ENCODE data around the gene PIM1.
A peak's percentile ranks its signal among the peaks of the same experiment; 100 is the strongest.
"Not testable (repeated sequence)": the region's sequence is repeated elsewhere in the genome, so short reads cannot be mapped to it uniquely, and the experiment has no call there.

Gene PIM1

DNA sequence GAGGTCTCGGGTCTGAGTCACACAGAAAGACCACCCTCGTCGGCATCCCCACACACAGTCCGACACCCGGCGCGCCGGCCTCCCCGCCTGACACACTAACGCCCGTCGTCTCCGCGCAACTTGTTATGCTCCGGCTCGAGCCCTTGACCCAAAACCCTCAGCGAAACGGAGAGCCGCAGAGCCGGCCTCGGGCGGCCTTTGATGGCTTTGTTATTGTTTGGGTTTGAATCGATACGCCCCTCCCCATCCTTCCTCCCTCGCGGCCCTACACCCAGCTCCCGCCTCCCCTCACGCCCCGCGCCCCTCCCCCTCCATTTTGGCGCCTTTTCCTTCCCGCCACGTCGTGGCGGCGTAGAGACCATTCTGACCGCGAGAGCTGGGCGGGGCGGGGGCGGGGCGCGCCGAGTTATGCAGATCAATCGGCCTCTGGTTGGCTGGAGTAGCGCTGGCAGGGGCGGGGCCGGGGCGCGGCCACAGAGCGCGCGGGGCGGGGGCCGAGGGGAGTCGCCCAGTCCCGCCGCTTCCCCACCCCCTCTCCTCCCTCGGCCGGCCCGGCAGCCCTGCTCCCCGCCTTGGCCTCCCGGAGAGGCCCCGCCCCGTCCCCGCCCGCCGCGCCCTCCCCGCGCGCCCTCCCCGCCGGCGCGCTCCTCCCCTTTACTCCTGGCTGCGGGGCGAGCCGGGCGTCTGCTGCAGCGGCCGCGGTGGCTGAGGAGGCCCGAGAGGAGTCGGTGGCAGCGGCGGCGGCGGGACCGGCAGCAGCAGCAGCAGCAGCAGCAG is at the start of gene PIM1:
PIM1 (plus strand) TSS at position 657 of the 777 bp plus-strand sequence. CDS start 424 bp downstream, outside the sequence.
- peak; percentile 91 for DNase-seq

DNA sequence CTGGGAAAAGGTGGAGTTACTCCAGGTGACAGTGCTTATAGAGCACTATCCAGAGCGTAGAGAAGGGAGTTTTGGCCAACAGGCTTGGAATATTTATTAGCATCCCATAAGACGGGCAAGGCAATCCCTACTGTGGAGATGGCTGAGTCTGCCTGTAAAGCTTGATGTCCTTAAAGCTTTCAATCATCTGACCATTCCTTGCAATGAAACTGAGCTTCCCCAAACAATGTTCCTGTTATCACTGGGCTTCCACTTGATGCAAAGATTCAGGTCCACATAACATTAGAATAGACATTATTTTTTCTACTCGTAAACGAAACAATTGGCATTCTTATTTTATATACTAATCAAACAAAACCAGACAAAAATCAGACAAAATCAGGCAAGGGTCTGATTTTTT is 48.4 kb upstream of the PIM1 start:
- DNase-seq = no peak

DNA sequence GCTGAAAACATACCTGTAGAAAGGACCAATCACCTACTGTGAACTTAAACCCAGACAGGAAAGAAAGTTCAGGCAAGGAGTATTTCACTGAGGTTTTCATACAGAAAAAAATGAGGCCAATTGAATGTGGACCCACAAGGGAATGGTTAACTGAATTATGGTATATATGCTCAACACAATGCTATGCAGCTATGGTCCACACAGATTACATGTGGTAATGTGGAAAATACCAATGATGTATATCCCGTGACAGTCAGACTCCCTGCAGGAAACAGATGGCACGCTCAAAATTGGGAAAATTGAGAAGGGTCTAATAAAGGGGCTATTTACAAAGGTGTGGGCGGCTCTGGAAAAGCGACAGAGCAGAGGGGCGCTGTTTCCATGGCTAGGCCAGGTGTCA is 47.1 kb upstream of the PIM1 start:
- DNase-seq = no peak

DNA sequence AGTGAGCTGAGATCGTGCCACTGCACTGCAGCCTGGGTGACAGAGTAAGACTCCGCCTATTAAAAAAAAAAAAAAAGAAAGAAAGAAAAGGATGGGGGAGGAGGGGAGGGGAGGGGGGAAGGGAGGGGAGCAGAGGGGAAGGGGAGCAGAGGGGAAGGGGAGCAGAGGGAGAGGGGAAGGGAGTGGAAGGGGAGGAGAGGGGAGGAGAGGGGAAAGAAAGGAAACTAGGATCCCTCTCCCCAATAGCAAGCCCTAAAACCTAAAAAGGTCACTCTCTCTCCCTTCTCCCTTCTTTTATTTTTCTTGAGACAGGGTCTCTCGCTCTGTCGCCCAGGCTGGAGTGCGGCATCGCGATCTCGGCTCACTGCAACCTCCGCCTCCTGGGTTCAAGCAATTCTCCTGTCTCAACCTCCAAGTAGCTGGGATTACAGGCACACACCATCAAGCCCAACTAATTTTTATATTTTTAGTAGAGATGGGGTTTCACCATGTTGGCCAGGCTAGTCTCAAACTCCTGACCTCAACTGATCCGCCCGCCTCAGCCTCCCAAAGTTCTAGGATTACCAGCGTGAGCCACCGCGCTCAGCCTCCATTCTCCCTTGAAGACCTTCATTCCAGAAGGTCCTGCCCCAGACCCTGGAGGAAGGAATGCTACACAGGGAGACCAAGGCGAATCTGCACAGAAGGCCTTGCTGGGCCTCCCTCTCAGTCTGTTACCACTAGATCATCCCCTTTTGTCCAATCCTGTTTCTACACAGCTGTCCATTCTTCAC is 45.8 kb upstream of the PIM1 start:
- no peak for DNase-seq

DNA sequence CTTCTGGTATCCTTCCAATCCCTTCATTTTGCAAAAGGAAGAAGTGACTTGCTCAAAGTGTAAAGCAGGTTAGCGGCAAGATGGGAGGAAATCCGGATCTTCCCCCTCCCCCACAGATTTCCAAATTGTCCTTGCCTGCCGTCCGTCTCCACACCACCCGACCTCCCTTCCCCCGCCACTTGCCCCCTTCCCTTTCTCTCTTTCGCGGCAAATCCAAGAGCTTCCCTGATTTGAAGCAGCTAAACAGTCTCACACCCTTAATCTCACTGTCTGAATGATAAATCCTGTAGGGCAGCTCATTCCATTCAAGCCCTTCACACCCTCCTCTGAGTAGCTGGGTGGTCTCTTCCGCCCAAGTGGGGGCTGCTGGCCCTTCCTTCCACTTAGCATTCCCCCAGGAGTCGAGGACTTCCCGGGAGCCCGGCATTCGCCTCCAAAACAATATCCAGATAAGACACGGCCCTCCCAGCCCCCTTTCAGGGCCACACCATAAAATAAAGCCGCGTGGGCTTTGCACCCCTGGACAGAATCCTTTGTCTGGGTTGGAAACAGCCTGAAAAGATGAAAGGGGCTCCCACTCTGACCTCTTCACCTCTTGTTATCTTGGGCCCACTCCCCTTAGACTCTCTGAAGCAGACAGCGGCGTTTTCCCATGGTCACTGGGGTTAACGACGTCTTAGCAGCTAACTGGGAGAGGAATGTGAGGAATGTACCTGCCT is 44.0 kb upstream of the PIM1 start:
- no peak for DNase-seq

DNA sequence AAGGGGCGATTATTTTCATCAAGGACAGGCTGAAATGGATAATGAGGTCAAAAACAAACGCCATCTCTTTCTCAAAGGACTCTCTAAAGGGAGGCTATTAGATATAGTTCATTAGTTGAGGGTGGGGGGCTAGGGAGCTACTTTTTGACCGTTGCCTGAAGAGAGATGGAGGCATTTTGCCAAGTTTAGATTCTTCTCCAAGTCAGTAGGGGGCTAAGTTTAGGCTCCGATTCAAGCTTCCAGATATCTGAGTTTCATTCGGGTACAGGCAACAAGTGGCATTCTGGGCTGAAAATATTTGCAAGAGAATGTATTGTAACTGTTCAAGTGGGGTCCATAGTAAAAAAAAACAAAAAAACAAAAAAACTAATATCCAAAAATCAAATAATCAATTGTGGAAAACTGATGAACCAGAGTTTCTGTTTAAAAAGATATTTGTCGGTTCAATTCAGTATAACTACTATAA is 43.4 kb upstream of the PIM1 start:
- no peak for DNase-seq

DNA sequence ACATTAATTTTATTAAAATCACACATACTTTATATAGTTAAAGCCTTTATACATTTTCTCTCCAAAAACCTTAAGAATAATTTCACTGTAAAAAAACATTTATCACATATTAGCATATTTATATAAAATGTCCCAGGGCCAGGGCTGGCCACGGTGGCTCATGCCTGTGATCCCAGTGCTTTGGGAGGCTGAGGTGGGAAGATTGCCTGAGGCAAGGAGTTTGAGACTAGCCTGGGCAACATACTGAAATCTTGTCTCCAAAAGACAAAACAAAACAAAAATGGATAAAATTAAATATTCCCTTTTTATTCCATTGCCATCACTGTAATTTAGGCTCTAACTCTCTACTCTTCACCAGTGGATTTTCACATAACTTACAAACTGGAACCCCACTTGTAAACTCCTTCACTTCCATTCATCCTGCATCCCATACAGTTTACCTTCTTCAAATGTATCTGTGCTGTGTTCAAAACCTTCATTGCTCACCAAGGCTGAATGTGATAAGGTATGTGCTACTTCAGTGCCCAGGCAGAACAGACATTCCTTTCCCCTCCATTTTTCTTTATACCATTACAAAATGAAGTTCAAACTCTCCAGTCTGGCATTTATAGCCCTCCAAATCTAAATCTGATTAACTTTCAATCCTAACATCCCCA is 42.9 kb upstream of the PIM1 start:
- no peak for DNase-seq

DNA sequence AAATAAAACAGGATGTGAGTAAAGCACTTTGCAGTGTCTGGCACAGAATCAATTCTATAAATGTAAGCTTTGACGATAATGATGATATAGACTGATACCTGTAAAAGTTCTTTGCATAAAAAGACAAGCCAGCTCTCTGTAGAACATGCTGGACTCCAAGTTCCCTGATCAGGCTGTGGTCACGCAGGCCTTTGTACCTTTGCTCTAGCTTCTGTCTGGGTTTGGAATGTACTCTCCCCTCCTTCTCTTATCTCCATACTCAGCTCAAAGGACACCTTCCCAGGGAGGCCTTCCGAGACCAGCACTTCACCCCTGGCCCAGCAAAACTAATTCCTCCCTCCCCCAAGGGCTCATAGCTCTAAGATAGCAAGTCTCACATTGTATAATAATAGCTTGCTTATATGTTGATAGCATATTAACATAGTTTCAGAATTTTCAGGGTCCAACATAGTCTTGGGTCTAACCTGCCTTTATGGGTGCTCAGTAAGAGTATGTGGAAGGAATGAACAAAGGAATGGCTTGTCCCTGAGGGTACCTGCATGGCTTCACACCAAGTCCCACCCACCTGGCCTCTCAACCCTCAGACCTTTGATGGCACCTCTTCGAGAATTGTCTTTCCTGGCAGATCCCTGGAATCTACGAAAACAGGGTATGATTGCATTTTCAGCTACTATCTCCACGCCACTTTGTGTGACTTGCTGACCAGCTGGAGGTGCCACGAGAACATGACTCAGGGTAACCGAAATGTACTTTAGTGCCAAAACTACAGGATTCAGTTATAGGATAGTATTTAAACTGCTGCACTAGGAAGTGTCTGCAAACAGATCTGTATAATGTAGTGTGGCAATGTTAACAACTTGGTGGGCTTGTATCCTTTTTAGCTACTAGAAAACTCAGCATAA is 41.7 kb upstream of the PIM1 start:
- peak; percentile 12 for DNase-seq

DNA sequence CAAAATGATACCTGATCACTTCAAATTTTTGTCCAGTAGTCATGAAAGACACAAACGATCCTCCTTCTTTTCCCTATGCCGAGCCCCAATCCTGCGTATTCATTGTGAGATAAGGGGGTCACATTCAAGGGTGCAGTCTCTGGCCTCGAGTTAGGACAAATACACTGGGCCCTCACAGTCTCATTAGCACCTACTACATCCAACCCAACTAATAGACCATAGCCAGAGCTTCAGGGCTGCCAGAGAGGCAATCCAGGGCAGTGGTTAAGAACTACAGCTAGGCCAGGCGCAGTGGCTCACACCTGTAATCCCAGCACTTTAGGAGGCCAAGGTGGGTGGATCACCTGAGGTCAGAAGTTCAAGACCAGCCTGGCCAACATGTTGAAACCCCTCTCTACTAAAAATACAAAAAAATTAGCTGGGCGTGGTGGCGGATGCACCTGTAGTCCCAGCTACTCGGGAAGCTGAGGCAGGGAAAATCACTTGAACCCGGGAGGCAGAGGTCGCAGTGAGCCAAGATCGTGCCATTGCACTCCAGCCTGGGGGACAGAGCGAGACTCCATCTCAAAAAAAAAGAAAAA is 41.0 kb upstream of the PIM1 start:
- DNase-seq = not testable (repeated sequence)

DNA sequence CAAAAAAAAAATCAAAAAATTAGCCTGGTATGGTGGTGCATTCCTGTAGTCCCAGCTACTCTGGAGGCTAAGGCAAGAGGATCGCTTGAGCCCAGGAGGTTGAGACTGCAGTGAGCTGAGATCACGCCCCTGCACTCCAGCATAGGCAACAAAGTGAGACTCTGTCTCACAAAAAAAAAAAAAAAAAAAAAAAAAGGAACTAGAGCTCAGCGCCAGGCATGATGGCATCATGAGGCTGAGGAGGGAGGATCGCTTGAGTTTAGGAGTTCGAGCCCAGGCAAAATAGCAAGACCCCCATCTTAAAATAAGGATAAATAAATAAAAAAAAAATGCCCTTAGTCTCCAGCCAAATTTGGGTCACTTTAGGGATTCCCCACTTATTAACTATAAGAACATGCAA is 40.4 kb upstream of the PIM1 start:
- no peak for DNase-seq

DNA sequence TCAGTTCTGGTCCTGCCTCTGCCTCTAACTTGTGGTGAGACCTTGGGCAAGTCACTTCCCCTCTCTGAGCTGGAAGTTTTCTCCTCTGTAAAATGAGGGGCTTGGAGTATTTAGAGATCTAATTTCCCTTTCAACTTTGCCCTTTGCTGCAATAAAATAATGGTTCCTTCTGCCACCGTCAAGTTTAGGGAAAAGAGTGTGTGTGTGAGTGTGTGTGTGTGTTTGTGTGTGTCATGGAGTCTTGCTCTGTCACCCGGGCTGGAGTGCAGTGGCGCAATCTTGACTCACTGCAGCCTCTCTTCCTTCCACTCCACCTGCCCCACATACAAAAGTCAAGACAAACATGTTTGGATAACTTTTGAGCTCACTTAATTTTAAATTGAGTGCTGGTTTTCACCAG is 39.2 kb upstream of the PIM1 start:
- DNase-seq = peak; percentile 83

DNA sequence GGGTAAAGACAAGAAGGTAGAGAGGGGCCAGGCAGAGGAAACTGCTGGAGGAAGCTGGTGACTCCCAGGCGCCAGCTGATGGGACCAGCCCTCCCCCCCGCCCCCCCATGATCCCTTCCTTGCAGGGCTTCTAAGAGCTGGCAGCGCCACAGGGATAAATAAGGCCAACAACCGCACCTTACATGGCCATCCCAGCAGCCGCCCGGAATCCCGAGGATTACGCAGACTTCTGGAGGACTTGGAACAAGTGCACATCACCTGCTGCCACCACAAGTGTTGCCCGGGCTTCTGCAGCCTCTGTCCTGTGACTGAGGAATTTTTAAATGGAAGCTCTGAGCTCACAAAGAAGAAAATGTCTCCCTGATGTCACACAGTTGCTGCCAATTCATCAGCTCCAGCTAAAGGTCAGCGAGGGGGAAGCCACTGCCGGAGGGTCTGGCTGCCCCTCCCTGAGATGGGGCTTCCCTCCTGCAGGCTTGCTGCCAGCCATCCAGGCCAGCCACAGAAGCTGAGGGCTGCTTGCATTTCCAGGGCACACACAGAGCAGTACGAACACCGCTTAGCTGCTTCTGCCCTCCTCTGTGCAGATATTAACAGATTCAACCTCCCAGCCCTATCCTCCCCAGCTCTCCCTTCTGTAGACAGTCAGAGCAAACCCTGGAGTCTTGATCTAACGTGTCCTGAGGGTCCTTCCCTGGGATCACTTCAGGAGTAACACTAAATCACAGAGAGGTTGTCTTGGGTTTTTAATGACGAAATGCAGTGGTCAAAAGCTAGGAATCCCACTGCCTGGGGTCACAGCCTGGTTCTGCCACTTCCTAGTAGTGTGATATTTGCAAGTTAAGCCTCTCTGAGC is 38.6 kb upstream of the PIM1 start:
- peak; percentile 15 for DNase-seq

DNA sequence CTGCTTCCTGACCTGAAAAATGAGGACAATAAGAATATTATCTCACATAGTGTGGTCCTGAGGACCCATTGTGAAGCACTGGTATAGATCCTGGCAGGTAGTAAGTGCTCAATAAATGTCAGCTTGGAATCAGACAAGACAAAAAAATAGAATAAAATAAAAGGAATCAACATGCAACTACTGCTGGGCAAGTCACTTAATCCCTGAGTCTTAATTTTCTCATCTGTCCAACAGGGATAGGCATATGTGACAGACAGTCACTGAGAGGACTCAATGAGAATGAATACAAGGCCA is 38.0 kb upstream of the PIM1 start:
- no peak for DNase-seq

DNA sequence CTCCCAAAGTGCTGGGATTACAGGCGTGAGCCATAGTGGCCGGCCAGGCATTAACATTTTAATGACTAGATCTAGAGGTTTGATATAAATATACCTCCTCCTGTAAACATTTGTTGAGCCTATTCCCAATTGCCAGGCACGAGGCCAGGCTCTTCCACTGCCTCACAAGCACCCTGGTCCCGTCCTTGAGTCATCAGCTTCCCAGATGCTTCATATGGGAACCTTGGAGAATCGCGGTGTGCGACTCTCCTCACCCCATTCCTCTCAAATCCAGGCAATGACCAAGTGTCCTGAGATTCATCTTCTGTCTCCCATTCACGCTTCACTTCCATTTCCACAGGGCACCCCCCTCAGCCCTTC is 35.9 kb upstream of the PIM1 start:
- DNase-seq = no peak

DNA sequence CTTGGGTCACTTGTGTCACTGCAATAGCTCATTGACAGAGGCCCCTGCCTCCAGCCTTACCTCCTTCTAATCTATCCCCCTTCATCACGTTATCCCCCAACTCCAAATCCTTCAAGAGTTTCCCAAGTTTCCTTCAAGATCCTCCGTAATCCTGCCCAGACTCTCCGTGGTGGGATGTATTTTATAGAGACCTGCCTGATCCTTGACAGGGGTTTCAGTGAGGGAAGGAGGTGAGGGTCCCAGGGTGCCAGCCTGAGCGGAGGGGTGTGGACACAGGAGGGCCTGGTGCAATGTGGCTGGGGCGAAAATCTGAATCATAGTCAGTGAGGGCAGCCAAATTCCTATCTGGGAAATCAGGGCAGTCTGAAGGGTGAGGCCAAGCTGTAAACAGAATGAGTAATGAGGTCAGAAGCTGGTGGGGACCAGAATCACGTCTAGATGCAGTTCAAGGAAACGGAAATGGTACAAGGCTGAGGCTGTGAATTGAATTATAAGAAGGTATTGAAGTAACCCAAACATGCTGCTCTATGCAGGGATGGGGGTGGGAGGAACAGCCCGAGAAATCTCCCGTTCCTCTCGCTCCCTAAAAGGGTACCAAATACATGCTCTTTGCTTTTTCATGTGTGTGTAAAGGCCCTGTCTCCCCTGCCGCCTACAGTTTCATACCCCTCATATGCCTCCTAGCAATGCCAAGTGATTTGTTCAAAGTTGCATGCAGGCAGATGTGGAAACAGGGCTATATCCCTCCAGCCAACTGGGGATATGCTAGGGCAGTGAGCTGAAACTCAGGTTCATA is 35.4 kb upstream of the PIM1 start:
- DNase-seq = no peak

DNA sequence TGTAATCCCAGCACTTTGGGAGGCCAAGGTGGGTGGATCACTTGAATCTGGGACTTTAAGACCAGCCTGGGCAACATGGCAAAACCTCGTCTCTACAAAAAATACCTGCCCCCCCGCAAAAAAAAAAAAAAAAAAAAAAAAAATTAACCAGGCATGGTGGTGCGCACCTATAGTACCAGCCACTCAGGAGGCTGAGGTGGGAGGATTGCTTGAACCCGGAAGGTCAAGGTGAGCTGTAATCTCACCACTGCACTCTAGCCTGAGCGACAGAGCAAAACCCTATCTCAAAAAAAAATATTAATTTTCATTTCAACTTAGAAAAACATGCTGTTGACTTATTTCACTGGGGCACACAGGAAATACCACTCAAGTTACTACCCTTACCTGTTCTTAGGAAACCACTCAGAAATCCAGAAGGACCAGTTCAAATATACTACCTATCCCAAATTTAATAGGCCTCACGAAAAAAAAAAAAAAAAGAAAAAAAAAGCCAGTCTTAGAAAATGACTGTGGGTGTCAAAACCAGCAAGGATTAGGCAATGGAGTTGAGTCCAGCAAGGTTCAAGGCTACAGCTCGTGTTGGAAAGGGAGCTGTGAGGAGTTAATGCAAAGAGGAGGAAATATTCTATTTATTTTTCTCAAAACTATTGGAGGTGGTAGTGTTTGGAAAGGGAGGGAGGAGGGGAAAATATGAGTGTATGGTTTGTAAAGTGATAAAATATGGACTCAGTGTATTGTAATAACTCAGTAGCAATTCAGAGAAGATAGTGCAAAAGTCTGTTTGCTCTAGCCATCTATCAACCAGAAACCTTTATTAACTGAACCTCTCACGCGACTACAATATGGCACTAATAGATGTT is 33.9 kb upstream of the PIM1 start:
- DNase-seq = no peak

DNA sequence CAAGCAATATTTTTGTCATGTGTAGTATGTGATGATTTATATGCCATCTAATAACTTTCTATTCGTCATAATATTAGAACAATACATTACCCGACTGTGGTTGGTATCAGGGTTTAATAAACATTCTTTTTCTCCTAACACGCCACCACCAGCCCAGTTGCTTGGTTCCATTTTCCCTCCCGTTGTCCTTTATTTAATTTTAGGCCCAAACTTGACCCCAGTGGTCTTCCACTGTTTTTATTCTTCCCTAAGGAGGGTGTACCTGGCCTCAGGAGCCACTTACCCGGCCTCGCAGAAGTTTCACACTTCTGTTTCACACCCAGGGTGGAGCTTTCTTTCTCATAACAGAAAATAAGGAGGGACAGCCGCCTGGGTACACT is 33.1 kb upstream of the PIM1 start:
- no peak for DNase-seq

DNA sequence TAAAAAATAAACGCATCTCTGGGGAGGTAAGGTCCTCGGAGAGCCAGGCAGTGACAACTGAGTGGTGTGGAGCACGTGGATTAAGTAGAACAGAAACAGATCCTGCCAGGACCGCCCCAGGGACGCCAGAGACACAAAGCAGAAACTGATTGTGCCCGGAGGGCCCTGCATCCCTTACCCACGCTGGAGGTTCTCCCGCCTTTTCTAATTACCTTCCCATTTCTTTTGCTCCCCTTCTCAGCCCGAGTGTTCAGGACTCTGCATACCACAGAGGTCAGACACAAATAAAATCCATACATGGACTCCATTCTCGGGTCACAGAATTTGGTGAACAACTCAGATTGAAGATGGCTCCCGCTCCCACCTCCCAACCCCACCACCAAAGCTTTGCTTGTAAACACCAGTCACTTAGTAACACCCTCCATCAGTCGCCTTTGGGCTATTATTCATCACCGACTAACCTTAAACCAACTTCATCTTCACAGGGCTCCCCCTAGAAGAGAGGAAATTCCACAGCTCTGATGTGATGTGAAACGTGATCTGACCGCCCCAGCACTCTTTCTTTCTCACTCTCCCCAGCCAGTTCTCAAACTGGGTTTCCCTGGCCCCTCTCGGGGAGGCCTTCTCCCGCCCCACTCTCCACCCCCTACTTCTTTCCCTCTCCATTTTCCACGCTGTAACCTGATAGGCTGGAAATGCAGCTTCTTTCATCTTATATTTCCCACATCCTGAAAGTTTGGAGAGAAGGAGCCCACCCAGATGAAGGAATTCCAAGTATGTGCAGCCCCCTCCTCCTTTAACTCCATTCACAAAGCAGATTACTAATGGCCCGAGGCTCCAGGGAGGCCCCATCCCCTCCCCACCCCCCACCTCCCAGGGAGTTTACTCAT is 32.5 kb upstream of the PIM1 start:
- no peak for DNase-seq

All from MV-4-11 (cell line).